GM21737 (cell line): ENCODE results near the gene RNF10.
"Not testable (repeated sequence)": the region's sequence is repeated elsewhere in the genome, so short reads cannot be mapped to it uniquely, and the experiment has no call there.

Experiments
- ATAC-seq: cut with Tn5 transposase; IDR thresholded peaks from one replicate; pipeline ENCODE4 v1.9.1; 2021; ENCODE audit warnings: mild to moderate bottlenecking, moderate library complexity; ENCODE audit not compliant: unreplicated experiment

RNF10 gene

DNA sequence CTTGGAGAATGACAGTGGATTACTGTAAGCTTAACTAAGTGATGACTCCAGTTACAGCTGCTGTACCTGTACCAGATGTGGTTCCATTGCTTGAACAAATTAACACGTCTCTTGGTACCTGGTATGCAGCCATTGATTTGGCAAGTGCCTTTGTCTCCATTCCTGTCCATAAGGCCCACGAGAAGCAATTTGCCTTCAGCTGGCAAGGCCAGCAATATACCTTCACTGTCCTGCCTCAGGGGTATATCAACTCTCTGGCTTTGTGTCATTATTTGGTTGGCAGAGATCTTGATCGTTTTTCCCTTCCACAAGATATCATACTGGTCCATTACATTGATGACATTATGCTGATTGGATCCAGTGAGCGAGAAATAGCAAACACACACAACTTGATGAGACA lies 76.4 kb downstream of the RNF10 start:
- ATAC-seq: no peak

DNA sequence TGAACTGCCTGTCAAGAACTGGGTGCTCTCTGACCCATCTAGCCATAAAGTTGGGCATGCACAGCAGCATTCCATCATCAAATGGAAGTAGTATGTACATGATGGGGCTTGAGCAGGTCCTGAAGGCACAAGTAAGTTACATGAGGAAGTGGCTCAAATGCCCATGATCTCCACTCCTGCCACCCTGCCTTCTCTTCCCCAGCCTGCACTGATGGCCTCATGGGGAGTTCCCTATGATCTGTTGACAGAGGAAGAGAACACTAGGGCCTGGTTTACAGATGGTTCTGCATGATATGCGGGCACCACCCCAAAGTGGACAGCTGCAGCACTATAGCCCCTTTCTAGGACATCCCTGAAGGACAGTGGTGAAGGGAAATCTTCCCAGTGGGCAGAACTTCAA lies 77.4 kb downstream of the RNF10 start:
- ATAC-seq: not testable (repeated sequence)

DNA sequence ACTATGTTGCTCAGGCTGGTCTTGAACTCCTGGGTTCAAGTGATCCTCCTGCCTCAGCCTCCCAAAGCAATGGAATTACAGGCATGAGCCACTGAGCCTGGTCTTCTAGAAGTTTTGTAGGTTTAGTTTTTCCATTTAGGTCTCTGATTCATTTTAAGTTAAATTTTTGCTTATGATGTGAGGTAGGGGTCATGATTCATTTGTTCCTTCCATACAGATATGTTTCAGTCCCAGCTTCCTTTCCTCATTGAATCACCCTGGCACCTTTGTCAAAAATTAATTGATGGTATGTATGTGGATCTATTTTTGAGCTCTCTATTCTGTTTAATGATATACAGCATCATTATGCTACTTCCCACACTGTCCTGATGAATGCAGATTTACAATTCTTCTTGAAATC lies 80.7 kb downstream of the RNF10 start:
- ATAC-seq: no peak

DNA sequence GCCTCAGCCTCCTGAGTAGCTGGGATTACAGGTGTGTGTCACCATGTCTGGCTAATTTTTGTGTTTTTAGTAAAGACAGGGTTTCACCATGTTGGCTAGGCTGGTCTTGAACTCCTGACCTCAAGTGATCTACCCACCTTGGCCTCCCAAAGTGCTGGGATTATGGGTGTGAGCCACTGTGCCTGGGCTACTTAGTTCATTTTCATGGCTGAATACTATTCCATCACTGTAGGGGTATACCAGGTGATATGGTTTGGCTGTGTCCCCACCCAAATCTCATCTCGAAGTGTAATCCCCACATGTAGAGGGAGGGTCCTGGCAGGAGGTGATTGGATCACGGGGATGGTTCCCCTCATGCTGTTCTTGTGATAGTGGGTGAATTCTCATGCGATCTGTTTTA lies 83.0 kb downstream of the RNF10 start:
- ATAC-seq: not testable (repeated sequence)

DNA sequence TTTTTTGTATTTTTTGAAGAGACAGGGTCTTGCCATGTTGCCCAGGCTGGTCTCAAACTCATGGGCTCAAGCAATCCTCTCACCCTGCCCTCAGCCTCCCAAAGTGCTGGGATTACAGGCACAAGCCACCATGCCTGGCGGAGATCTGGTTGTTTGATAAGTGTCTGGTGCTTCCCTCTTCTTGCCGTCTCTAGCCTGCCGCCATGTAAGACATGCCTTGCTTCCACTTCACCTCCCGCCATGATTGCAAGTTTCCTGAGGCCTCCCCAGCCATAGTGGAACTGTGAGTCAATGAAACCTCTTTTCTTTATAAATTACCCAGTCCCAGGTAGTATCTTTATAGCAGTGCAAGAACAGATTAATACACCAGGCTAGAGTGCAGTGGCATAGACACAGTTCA lies 83.6 kb downstream of the RNF10 start:
- ATAC-seq: not testable (repeated sequence)

DNA sequence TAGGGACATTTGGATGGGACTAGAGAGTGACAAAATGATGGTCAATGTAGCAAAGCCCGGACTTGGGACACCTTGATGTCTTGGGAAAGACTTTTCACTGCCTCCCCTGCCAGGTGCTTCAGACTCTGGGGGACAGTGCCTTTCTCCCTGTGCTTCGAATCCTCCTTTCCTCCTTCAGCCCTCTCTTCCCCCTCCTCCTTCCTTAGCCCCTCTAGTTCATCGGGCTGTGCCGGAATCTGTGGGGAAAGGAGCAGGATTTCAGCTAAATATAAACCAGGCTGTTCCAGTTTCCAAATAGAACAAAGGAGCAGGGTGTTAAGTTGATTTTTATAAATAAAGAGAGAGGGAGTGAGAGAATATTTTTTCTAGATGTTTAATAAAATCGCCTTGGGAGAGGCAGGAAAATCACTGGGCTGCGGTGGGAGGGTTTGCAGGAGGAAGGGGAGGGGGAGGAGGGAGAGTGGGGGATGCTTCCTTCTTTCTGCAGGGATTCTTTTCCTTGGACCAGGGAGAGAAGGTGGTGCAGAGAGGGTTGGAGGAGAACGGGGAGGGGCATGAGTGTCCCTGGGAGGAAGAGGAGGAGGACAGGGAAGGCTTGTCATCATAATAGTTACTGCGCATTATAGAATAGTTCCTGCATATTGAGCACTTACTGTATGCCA lies 84.9 kb downstream of the RNF10 start:
- ATAC-seq: no peak

DNA sequence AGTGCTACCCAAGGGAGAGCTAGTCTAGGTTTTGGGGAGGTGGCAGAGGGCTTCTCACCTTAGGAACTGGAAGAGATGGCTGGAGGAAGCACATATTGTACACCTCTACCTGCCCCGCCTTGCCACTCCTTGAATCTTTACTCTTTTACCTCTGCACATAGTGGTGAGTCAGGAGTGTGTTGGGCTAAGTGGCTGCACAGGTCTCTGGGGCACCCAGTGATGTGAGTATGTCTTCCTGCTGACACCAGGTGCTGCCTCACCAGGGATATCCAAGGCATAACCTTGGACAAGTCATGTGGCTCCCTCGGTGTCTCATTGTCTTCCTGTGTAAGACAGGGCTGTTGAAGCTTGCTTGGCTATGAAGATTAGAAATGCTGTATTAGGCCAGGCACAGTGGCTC lies 86.5 kb downstream of the RNF10 start:
- ATAC-seq: no peak

DNA sequence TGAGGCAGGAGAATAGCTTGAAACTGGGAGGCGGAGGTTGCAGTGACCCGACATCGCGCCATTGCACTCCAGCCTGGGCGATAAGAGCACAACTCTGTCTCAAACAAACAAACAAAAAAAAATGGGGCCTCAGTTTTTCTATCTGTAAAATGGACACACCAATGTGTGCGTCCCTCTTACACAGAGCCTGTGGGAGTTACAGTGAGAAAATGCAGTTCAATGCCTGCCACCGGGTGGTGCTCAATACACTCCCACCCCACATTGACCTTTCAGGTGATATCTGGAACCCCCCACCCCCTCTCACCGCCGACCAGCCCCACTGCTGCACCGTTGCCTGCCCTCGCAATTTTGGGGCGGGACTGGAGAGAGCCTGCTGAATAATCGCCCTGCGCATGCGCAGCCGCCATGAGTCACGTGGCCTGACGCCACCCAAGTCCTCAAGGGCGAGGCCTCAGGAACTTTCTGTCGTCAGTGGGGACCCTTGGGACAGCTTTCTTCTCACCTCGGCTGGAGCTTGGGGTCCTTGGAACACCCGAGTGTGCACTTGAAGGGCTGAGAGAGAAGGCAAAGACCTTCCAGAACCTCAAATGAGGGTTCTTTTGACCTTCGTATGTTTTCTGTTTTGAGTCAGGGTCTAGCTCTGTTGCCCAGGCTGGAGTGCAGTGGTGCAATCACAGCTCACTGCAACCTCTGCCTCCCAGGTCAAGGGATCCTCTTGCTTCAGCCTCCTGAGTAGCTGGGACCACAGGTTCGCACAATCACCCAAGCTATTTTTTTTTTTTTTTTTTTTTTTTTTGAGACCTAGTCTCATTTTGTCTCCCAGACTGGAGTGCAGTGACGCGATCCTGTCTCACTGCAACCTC lies 91.6 kb downstream of the RNF10 start:
- no peak for ATAC-seq
